ENCODE results near the gene RELA. TPM values are rescaled to one million over a fixed set of nuclear protein-coding genes. Genes with fewer than 3 reads are reported as not detected.

The RELA gene
- total and polyA plus RNA-seq, 2 of the 13 experiments (the other 11 are each of a cell fraction or from before 2014, with no cell fraction given) = 21.4 to 40.5 TPM

- TF ChIP-seq, protein P1, sequence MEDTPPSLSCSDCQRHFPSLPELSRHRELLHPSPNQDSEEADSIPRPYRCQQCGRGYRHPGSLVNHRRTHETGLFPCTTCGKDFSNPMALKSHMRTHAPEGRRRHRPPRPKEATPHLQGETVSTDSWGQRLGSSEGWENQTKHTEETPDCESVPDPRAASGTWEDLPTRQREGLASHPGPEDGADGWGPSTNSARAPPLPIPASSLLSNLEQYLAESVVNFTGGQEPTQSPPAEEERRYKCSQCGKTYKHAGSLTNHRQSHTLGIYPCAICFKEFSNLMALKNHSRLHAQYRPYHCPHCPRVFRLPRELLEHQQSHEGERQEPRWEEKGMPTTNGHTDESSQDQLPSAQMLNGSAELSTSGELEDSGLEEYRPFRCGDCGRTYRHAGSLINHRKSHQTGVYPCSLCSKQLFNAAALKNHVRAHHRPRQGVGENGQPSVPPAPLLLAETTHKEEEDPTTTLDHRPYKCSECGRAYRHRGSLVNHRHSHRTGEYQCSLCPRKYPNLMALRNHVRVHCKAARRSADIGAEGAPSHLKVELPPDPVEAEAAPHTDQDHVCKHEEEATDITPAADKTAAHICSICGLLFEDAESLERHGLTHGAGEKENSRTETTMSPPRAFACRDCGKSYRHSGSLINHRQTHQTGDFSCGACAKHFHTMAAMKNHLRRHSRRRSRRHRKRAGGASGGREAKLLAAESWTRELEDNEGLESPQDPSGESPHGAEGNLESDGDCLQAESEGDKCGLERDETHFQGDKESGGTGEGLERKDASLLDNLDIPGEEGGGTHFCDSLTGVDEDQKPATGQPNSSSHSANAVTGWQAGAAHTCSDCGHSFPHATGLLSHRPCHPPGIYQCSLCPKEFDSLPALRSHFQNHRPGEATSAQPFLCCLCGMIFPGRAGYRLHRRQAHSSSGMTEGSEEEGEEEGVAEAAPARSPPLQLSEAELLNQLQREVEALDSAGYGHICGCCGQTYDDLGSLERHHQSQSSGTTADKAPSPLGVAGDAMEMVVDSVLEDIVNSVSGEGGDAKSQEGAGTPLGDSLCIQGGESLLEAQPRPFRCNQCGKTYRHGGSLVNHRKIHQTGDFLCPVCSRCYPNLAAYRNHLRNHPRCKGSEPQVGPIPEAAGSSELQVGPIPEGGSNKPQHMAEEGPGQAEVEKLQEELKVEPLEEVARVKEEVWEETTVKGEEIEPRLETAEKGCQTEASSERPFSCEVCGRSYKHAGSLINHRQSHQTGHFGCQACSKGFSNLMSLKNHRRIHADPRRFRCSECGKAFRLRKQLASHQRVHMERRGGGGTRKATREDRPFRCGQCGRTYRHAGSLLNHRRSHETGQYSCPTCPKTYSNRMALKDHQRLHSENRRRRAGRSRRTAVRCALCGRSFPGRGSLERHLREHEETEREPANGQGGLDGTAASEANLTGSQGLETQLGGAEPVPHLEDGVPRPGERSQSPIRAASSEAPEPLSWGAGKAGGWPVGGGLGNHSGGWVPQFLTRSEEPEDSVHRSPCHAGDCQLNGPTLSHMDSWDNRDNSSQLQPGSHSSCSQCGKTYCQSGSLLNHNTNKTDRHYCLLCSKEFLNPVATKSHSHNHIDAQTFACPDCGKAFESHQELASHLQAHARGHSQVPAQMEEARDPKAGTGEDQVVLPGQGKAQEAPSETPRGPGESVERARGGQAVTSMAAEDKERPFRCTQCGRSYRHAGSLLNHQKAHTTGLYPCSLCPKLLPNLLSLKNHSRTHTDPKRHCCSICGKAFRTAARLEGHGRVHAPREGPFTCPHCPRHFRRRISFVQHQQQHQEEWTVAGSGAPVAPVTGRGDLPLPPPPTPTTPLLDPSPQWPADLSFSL (CRISPR knock-in tag; IDR thresholded peaks at IDR 0.05) = no peak
- TF ChIP-seq ATF3 (CRISPR knock-in tag; IDR thresholded peaks at IDR 0.05) = 0 out of 2 replicates have a peak, but pooled peaks have one; percentile 43
- peak; percentile 77; the same call in 1 of the 2 replicates for TF ChIP-seq KLF9 (CRISPR knock-in tag; IDR thresholded peaks at IDR 0.05; ENCODE audit: low read depth)
- TF ChIP-seq ZUFSP (CRISPR knock-in tag; IDR thresholded peaks at IDR 0.05; ENCODE audit: borderline replicate concordance) = no peak
- peak; percentile 90; the same call in 1 of the 2 replicates for TF ChIP-seq ZNF234 (CRISPR knock-in tag; conservative IDR thresholded peaks at IDR 0.05)
- TF ChIP-seq CBX2 (IDR thresholded peaks at IDR 0.05; ENCODE audit: low read depth, low read length) = no peak
- no peak for TF ChIP-seq CBX2 (CRISPR knock-in tag; IDR thresholded peaks at IDR 0.05; ENCODE audit: low read depth)
- 0 out of 2 replicates have a peak, but pooled peaks have one; percentile 31 for TF ChIP-seq TBX2 (CRISPR knock-in tag; IDR thresholded peaks at IDR 0.05; ENCODE audit: borderline replicate concordance)
- TF ChIP-seq DR1 (CRISPR knock-in tag; IDR thresholded peaks at IDR 0.05) = peak; percentile 64; the same call in 1 of the 2 replicates
- TF ChIP-seq NFKBIZ (CRISPR knock-in tag; IDR thresholded peaks at IDR 0.05) = peak; percentile 57; the same call in 1 of the 2 replicates
- TF ChIP-seq SRSF1 (optimal IDR thresholded peaks at IDR 0.05; ENCODE audit: low read depth, low read length) = peak; percentile 88
- no peak for TF ChIP-seq ZBTB33 (CRISPR knock-in tag; IDR thresholded peaks at IDR 0.05)
- TF ChIP-seq FOXJ3 (CRISPR knock-in tag; IDR thresholded peaks at IDR 0.05; ENCODE audit: borderline replicate concordance) = peak; percentile 42; the same call in 1 of the 2 replicates
- TF ChIP-seq BORCS8-MEF2B (CRISPR knock-in tag; IDR thresholded peaks at IDR 0.05) = peak; percentile 70; the same call in 1 of the 2 replicates
- peak; percentile 95 for TF ChIP-seq ELF1 (CRISPR knock-in tag; IDR thresholded peaks at IDR 0.05)
Measured at GRCh38 chr11:65652511-65653228, 10.0 kb downstream of the RELA start (continued).

Measured in HepG2 (cell line).